NCI-H1417 treated with DMSO at 0.1 percent for 48 hours (cell line): ENCODE measurements around the gene DENND1A.

Experiments used
- DNase-seq: peaks from one replicate; lab custom pipeline; 2025; lab: John Stamatoyannopoulos, UW

Gene DENND1A

DNA sequence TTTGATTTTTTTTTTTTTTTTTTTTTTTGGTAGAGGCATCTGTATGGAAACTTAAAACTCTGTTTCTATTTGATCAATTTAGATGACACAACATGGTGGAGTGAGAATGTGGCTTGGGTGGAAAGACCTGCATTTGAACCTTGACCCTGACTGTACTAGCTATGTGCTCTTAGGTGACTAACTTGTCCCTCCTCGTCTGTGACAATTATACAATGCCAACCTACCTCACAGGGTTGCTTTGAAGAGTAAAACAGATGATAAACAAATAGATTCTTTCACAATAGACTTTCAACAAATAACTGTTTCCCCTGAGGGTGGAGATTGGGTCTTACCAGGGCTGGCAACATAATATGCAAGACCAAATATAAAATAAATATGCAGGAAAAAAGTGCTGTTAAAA is 464.6 kb downstream of the DENND1A start:
- no peak for DNase-seq

DNA sequence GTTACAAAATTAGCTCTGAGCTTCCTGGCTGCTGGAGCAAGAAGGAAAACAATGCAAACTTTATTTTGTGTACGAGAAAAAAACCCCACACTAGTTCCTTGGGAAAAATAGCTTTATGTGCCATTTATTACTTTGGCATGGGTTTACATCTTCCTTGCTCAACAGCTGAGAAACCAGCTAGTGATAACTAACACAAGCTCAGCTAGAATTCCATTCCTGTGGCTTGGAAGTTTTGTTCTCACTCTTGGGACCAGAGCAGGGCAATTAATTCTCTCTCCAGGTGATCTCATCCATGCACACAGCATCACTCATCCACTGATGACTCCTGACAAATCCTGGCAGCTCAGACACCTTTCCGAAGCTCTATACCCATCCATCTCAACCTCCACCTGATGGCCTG is 469.8 kb downstream of the DENND1A start:
- no peak for DNase-seq

DNA sequence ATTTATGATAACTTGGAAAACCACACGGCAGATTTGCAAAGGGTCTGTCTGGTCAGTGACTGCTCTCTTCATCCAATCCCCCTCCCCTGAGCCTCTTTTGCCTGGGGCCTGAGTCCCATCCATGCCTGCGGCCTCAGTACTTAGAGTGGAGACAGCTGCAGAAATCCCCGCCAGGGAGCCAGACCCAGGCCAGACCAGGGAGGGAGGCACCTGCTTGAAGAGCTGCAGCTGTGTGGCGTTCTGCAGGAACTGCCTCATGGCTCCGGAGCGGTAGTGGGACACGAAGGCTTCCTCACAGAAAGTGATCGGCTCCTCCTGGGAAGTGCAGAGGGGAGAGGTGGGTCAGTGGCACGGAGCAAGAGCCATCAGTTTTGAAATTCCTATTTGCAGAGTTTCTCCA is 472.3 kb downstream of the DENND1A start:
- DNase-seq = no peak

DNA sequence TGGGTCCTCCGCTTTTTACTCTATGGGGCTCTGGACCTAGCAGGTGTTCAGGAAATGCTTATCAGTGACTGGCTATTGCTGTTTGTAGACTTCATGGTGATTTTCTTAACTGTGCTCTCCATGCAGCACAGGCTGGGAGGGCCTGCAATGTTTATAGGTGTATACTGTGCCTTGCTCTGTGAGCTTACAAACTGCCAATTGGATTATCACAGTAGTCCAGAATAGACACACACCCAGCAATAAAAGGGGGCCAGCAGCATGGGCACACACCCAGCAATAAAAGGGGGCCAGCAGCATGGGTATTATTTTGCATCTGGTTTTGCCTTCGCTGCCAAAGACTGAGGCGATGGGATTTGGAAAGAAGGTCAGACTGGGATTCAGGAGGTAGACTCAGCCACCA is 473.9 kb downstream of the DENND1A start:
- no peak for DNase-seq

DNA sequence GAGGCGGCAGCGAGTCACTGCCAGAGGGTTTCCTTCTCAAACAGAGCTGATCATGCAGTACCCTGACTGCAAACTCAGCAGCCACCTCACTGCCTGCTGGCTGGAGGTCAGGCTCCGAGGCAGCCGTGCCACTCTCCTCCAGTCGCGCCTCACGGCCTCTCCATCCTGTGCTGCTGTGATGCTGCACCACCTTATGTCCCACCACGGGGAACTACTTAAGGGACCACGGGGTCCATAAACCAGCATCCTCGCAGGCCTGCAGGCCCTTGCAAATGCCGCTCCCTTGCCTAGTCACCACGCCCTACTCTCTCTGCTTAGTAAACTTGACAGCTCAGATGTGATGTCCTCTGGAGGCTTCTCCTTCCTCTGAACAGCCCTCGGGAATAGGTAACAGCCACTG is 474.7 kb downstream of the DENND1A start:
- DNase-seq = no peak

DNA sequence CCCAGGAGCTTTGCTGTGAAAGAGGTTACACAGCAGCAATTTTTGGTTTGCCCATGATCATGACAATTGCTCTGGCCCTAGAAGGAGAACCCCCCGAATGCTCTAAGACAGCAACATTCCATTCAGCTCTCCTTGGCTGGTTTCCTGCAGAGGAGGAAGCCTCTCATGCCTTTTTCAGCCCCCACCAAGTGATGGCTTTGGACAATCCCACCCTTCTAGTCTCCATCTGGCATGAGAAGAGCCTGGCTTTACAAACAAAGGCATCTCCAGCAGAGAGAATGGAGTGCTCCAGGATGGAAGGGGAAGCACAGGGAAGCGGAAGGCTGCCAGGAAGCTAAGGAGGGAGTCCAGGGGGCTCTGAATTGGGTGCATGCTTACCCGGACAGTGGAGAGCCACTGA is 475.6 kb downstream of the DENND1A start:
- no peak for DNase-seq

DNA sequence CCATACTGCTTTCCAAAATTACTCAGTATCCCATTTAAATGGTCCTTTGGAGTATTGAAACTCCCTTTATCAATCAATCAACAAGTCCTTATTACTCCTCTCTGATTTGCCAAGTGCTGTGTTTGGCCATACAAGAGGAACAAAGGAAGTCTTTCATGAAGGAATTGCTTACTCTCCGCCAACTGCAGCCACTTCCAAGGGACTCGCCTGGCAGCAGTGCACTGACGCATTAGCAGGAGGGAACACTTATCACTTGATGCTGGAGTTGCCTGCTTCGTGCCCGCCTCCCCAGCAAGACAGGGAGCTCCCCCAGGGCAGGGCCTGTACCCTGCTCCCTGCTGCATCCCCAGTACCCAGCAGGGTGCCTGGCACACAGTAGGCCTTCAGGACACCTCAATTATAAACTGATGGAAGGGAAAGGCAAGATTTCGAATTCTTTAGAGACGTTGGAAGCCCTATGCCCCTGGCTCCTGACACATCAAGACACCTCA is 476.1 kb downstream of the DENND1A start:
- no peak for DNase-seq

DNA sequence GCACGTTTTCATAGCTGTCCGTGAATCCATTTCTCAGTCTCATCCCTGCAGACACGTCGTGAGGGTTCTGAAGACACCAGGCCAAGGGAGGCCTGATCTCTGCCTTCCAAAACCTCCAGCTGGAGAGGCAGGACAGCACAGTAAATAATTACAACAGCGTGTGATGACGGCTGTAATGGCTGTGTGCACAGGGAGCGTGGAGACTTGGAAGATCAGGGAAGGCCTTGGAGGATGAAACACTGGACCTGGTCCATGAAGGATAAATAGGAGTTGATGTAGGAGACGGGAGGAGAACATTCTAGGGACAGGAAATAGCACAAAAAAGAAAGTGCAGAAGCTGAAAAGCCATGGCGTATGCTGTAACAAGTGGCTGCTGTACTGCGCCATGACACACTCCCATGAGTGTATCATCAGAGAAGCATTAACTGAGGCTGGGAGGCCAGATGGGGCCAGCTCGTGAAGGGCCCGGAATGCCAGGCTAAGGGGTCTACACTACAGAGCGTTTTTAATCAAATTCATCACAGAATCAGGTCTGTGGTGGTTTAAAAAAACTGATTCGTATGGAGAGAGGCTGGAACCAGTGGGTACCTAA is 476.8 kb downstream of the DENND1A start:
- no peak for DNase-seq

DNA sequence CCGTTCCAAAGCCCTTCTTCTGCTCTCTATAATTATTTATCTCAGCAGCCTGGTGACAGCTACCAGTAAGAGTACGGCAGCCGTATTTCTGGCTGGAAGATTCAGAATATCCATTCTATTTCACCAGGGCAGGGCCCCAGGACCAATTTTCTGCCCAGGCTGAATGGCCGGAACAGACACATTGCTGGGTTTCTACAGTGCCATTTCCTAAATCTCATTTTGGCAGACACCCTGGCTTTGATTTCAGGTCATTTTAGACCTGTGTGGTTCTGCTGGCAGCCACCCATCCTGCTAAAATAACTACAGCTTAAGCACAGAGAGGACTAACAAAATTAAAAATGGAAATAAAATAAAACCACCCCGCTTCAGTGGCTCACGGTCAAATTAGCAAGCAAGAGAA is 478.9 kb downstream of the DENND1A start:
- no peak for DNase-seq

DNA sequence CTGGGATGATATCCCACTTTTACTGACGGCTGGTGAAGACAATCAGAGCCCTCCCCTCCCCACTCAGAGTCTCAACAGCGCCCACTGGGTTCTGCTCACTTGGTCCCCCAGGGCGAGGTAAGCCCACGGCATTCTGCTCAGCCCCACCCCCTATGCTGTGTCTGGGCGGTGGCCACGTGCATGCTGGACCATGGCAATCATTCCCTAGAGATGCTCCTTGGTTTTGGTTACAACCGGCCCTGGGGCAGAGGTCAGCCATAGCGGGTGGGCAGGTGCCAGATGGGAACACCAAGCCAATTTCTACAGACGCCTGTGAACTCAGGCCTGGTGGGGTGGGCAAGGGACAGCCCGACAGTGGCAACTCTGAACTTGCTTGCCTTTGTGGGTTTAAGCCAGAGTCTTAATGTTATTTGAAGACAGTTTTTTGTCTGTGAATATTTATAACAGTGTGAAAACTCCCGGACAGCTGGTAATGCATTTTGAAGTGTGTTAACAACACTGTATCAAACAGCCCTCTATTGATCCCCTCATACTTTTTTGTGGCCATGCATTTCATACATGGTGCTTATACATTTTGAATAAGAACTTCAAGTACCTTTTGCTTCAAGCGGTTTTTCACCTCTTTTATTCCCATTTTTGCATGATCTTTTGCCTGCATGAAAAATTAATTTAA is 479.7 kb downstream of the DENND1A start:
- no peak for DNase-seq

DNA sequence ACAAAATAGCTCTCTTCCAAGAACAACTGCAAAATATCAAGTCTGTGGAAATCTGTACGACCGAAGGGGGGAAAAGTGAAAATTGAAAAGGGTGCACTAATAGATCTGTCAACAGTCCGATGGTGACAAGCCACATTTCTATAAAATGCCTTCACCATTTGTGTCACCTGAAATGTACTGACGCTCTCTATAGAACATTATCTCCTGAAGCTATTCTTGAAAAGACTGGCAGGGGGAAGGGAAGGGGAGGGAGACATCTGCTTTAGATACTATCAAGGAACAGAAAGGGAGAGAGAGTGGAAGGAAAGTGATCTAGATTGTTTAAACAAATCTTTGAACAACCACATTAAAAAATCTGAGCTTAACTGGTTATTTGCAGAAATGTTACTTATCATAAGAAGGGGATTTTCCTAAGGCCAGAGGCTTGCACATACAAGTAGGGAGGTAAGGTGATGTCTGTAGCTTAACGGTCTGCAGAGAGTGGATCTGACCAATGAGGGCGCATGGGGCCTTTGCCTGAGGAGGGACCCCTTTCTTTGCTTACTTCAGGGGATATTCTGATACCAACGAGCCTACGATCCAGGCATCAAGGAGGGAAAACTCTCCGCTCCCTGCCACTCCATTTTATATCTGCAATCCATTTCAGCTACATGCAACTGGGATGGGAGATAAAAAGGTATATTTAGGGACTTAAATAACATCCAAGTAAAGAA is 481.8 kb downstream of the DENND1A start:
- no peak for DNase-seq

DNA sequence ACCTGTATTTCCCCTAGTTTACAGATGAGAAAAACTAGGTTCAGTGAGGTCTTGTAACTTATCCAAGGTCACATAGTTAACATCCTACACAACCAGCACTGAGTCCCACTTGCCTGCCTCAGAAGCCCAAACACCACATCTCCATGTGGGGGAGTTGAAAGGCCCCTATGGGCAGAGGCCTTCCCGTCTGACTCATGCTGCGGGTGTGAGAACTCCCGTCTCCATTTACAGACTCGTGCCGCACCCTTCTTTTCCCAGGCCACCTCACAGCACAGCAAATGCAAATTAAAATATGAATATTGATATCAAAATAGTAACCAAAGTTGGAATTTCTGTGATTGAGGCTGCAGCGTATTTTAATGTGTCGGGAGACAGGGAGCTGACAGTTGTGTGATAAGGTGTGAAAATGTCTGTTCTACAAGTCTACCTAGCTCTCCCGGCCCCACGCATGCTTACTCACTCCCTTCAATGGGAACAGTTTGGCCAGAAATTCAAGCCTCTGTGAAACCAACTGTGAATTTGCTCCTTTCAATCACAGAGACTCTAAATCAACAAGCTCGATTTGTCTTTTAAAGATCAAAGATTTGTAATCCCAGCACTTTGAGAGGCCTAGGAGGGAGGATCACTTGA is 483.8 kb downstream of the DENND1A start:
- no peak for DNase-seq

DNA sequence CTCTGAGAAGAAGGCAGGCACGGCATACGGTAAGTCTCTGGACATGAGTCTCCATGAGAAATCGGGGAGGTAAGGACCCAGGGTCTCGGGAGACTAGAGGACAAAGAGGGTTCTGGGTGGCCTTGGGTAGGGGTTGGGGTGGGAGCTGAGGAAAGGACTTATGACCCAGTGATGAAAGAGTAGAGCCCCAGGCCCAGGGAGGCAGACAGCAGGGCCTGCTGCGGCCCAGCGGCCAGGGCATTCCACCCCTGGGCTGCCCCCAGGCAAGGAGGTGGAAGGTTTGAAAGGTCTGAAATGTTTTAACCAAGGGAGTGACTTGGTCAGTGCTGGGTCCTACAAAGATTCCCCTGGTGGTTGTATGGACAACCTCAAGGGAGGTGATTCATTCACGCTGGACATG is 484.8 kb downstream of the DENND1A start:
- DNase-seq = no peak

DNA sequence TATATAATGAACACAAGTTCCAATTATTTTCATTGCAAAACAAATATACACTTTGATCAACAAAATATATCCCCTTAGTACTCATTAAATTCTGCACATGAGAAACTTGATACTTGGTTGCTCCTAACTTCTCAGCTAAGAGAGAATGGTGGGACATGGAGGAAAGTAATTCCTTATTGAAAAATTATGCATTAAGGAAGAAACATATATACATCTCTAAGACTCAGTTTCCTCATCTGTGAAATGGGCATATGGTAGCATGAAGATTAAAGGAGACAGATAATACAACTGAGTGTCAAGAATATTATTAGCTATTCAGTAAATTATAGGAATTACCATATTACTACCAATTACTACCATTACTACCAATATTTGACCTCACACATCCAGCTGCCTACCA is 488.2 kb downstream of the DENND1A start:
- DNase-seq = no peak

DNA sequence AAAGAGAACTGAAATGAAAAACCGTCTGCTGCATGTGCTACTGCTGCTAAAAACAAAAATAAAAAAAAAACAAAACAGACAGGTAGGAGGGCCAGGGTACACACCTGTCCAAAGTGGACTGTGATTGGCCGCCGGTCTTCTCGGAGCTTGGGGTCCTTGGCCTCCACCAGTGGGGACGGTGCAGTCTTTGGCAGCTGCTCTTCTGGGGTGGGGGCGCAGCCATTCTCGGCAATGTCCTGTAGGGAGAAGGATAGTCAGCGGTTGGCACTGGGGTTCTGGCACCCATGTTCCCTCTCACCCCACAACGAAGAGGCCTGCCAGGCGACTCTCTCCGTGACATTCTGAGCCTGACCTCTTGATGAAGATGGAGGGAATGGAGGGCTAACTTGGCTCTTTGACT is 489.7 kb downstream of the DENND1A start:
- no peak for DNase-seq

DNA sequence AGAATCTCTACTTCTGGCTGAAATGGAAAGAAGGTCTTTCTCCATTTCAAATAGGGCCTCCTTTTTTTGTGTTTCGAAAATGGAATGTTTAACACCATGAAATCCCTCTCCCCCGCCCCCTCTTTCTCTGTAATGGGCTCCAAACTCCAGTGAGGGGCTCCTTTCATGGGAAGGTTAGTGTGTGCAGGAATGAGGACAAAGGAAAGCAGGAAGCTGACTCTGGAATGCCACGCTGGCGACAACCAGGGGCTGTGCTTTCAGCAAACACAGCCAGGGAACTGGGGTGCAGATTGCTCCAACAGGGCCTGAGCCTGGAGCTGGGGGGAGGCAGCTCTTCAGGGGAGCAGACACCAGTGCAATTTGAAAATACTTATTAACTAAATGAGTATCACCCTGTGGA is 491.1 kb downstream of the DENND1A start:
- no peak for DNase-seq

DNA sequence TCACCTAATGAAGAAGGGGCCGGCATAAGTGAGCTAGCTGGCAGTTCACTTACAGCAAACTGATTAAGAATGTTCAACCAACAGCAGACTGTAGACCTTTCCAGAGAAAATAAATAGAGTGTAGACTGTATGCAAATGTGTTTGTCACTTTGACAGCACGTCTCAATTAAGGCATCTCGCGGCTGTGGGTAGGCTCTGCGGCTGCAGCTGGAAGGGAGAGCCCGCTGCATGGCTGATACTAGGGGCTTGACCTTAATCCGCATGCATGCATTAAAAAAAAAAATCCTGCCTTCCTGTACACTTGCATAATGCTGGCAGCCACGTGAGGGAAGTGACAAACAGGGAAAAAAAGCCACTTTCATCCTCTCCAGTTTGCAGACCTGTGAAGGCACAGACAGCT is 491.6 kb downstream of the DENND1A start:
- DNase-seq = no peak

DNA sequence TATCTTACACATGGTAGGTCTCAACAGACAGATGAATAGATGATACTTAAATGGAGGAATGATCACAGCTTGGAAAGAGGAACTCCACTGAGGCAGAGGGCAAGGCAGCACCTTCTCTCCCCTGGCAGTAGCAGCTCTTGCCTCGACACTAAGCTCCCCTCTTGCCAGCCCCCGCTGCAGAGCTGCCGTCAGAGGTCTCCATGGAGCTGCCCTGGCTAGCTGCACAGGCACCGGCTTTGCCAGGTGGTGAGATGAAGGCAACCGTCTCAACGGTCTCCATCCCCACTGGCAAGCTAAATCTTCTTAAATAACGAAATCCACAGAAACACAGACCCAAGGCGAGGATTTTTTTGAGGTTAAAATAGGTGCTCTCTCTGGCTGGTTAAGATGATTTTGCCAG is 492.7 kb downstream of the DENND1A start:
- DNase-seq = no peak

DNA sequence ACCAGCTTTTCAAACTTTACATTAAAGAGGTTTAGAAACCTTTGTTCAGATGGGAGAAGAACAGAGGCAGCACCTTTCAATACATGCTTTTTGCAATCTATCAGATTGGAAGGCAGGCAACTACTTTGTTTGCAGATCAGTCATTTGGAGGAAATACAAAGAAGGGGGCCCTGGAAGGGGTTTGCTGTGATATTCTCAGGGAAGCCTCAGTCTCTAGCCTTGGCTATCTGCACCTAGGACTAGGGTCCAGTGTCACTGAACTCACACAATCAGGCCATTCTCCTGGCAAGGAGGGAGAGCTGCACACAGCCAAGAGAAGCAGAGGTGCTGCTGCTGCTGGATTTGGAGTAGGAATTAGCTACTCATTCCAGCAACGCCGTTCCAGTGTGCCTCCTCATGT is 494.5 kb downstream of the DENND1A start:
- DNase-seq = no peak

DNA sequence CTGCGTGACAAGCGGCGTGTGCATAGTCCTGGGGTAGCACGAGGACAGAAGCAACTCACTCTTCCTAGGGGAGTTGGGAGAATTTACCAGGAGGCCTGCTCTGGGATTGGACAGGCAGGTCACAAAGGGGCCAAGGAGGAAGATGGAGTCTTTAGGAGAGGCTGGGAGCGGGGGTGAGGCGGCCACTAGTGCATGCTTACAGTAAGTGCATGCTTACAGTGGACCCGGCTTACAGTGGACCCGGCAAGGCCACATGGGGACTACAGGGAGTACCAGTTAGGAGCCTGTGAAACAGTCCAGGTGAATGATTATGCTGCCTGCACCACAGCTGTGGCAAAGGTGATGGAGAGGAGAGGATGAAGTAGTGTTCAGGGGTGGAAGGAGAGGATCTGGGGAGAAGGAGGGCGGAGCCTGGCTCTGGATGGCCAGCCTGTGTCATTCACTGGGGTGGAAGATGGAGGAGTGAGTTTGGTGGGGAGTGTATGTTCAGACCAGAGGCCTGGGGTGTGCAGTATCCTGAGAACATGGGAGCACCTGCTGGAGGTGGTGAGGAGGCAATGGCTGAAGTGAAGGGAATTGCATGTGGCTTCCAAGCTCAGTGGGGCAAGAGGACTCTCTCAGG is 495.2 kb downstream of the DENND1A start:
- DNase-seq = no peak

DNA sequence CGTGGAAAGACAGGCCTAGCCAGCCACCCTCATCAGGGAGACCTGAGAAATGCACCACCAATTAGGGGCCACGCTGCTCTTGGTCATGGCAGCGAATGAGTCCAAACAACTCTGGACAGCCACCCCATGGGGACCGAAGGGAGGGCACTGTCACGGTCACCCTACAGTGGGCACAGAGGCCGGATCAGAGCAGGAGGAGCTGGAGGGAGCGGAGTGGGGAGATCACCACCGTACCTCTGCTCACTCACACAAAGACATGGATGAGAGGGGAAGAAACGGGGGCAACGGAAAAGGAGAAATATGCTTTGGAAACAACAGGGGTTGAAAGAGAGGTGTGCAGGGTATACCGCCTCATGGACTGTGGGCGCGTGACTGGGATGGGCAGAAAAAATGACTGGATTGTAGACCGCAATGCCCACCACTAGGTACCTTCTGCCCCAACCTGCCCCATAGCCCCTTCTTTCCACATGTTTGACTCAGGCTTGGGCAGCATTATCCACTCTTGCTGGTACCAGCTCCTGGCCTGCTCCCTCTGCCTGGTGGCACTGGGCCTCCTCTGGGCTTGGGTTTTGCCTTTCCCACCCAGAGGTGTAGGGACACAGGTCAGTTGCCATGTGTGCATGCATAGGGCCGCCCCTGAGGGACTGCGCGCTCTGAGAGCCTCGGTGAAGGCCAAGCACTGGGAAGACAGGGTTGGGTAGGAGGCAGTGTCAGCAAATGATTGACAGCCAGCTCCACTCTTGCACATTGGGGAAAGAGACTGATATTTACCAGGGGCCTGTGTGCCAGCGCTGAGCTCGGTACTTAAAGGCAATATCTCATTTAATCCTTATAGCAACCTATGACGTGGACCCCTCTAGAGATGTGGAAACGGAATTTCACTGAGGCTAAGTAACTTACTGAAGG is 497.3 kb downstream of the DENND1A start:
- DNase-seq = no peak
